Stimulated activated CD4-positive, alpha-beta T cell treated with anti-CD3 and anti-CD28 coated beads, Interleukin-4, amount 100 ng/mL, for 48 hours (primary cell): ENCODE results near the gene MRM2.
A peak's percentile ranks its signal among the peaks of the same experiment; 100 is the strongest.
"Not testable (repeated sequence)": the region's sequence is repeated elsewhere in the genome, so short reads cannot be mapped to it uniquely, and the experiment has no call there.

Experiments used
- DNase-seq, 2 donors: peaks; one replicate each; pipeline ENCODE4 v3.0.0-alpha.2; 2020; ENCODE audit warnings: low read depth in 2 of 2

The MRM2 gene

GRCh38 chr7:2241580-2242540, at the start of gene MRM2, which contains the start of gene NUDT1:
MRM2 (minus strand) TSS chr7:2242205; CDS start chr7:2242169, 36 bp downstream.
NUDT1 (plus strand) TSS chr7:2242226; CDS start chr7:2244575, 2,349 bp downstream.
- peak; percentile 72 to 73 for DNase-seq

GRCh38 chr7:2290877-2291276, 48.9 kb upstream of the MRM2 start:
- no peak for DNase-seq

GRCh38 chr7:2289621-2290020, 47.6 kb upstream of the MRM2 start:
- DNase-seq, result no peak

DNA sequence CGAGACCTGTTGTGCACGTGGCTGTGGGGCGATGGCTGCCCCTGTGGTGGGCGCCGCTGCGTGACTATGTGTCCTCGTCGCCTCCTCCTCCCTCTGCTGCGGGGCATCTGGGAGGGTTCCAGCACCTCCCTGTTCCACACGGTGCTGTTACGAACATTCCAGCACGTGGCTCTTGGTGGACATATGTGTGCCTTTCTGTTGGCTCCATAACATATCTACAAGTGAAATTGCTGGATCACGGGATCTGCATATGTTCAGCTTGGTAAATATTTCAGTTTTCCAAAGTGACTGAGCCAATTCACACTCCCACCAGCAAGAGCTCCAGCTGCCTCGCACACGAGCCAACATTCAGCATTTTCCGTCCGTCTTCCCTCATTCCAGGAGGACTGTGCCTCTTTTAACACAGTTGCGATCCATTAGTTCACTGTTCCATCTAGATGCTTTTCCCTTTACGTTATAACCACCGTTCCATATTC, 47.1 kb upstream of the MRM2 start:
- DNase-seq, result no peak

GRCh38 chr7:2288503-2288902, 46.5 kb upstream of the MRM2 start:
- DNase-seq, result no peak

GRCh38 chr7:2287745-2288144, 45.7 kb upstream of the MRM2 start:
- no peak for DNase-seq

- DNase-seq, result no peak
Measured at GRCh38 chr7:2283074-2283473, 41.1 kb upstream of the MRM2 start.

- no peak for DNase-seq
Measured at GRCh38 chr7:2282185-2282751, 40.3 kb upstream of the MRM2 start.

DNA sequence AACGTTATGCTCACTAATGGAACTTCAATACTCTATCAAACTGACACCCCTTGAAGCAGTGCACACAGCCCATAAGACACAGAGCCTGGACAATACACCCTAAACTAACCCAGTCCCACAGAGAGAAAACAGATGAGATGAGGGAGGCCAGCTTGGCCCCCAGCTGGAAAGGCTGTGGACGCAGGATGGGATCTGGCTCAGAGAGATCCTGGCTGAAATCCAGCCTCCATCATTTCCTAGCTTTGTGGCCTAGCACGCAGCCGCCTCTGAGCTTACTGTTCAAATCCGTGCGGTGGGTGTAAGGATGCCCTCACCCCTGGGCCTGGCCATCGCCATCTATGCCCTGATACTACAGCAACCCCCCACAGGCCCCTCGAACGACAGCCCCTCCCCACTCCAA, 39.5 kb upstream of the MRM2 start:
- DNase-seq, result no peak

- no peak for DNase-seq
Measured at GRCh38 chr7:2280424-2280823, 38.4 kb upstream of the MRM2 start.

- no peak for DNase-seq
Measured at GRCh38 chr7:2279896-2280295, 37.9 kb upstream of the MRM2 start.

- no peak for DNase-seq
Measured at GRCh38 chr7:2278026-2278425, 36.0 kb upstream of the MRM2 start.

GRCh38 chr7:2276107-2276506, 34.1 kb upstream of the MRM2 start:
- DNase-seq, result no peak

DNA sequence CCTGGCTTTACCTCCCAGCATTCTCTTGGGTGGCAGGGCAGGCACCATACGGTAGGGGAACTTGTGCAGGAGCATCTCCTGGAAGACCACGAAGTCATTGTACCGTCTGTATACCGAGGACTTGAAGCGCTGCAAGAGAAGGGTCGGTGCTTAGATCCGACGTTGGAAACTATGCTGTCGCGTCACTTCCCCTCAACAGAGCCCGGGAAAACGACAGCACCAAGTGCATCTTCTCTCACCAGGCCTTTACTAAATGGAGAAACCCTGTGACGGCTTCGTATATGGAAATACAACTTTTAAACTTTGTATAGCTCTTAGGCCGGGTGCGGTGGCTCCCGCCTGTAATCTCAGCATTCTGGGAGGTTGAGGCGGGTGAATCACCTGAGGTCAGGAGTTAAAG, 33.1 kb upstream of the MRM2 start:
- DNase-seq, result no peak

GRCh38 chr7:2274666-2275065, 32.7 kb upstream of the MRM2 start:
- DNase-seq, result no peak

DNA sequence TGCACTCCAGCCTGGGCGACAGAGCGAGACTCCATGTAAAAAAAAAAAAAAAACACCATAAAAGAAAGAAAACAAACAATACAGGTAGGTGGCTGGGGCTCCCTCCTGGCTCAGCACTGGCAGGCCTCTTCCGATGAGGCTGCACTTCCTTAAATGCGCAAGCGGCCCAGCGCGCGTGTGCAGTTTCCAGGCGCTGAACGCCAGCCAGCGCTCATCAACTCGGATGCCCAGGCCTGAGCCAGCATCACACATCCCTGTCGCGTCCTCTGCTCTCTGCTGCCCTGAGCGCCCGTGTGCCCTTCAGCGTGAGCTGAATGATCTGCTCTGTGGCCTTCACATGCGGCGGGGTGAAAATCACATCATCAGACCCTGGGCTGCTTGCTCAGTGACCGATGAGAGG, 31.9 kb upstream of the MRM2 start:
- no peak for DNase-seq

DNA sequence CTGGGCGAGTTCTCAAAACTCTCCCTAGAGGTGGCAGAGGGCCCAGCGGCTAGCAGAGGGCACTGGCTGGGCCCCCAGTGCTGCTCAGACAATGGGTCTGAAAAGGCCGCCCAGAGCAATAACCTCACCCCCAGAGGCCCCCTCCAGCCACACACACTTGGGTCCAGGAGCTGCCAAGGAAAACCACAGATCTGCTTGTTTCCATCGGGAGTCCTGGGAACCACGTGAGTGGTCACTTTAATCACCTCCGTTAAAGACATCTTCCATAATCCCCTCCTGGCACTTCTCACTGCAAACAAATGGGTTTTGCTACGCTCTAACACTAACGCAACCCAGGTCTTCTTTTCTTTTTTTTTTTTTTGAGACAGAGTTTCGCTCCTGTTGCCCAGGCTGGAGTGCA, 30.0 kb upstream of the MRM2 start:
- no peak for DNase-seq

- DNase-seq, result no peak
Measured at GRCh38 chr7:2271273-2272026, 29.4 kb upstream of the MRM2 start.

- no peak for DNase-seq
Measured at GRCh38 chr7:2270495-2270894, 28.5 kb upstream of the MRM2 start.

- no peak for DNase-seq
Measured at GRCh38 chr7:2269991-2270460, 28.0 kb upstream of the MRM2 start.

DNA sequence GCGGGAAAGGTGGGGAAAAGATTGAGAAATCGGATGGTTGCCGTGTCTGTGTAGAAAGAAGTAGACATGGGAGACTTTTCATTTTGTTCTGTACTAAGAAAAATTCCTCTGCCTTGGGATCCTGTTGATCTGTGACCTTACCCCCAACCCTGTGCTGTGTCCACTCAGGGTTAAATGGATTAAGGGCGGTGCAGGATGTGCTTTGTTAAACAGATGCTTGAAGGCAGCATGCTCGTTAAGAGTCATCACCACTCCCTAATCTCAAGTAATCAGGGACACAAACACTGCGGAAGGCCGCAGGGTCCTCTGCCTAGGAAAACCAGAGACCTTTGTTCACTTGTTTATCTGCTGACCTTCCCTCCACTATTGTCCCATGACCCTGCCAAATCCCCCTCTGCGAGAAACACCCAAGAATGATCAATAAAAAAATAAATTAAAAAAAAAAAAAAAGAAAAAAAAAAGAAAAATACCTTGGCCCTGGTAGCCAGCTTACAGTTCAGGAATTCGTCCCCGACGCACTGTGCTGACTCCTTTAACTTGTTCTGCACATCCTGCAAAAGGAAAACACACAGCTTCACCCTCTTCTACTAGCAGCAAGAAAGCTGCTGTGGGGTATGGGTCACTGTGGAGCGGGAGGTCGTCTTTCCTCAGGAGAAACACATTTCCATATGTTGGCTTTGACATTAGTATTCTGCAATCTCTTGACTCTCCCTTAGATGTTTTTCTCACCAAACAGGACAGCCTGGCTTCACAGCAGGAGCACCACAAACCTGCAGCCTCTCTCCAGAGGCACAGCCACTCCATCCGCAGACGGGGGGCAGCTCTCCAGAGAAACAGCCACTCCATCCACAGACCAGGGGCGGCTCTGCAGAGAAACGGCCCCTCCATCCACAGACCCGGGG, 27.3 kb upstream of the MRM2 start:
- DNase-seq, result not testable (repeated sequence)
